Stimulated activated CD8-positive, alpha-beta memory T cell treated with anti-CD3 and anti-CD28 coated beads, Interleukin-15, amount 100 ng/mL, for 4 hours (primary cell): ENCODE data around the gene ACD.
A peak's percentile ranks its signal among the peaks of the same experiment; 100 is the strongest.

ENCODE experiments used
- DNase-seq, 2 donors: peaks; one replicate each; pipeline ENCODE4 v3.0.0-alpha.2; 2020; ENCODE audit warnings: low read depth in 2 of 2

The ACD gene

GRCh38 chr16:67675999-67676398 lies 15.9 kb upstream of the ACD start:
- DNase-seq, result no peak

DNA sequence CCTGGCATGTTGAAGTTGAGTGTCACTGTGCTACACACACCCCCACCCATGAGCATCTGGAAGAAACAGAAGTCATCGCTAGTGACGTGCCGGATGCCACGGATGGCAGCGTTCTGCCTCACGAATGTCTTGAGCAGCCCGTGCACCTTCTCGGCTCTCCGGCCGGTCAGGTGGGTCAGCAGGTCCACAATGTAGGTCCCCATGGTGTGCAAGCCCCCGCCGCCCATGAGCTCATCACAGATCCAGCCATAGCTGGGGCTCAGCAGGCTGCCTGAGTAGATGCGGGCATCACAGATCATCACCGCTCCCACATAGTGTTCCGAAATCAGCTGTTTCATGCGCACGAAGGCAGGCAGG lies 15.5 kb upstream of the ACD start:
- DNase-seq, result no peak

- DNase-seq, result no peak
Measured at GRCh38 chr16:67674851-67675578, 15.0 kb upstream of the ACD start.

- DNase-seq, result no peak
Measured at GRCh38 chr16:67673712-67674580, 13.9 kb upstream of the ACD start.

GRCh38 chr16:67672739-67673662 lies 12.9 kb upstream of the ACD start:
- DNase-seq, result no peak

DNA sequence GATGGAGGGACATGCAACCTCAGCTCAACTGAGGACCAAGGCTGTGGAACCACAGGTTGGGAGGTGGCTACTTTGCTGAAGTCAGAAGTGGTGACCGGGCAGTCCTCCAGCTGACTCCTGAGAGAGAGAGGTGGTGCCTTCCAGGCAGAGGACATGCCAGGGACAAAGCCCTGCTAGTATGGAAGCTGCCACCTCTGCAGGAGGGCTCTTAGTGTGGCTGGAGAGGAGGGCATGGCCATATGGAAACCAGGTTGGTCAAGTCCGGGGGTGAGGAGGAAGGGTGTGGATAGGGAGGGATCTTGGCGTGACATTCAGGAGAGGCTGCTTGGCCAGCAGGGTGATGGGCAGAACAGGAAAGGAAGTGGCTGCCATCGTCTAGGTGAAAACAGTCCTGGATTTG lies 12.2 kb upstream of the ACD start:
- DNase-seq, result no peak

DNA sequence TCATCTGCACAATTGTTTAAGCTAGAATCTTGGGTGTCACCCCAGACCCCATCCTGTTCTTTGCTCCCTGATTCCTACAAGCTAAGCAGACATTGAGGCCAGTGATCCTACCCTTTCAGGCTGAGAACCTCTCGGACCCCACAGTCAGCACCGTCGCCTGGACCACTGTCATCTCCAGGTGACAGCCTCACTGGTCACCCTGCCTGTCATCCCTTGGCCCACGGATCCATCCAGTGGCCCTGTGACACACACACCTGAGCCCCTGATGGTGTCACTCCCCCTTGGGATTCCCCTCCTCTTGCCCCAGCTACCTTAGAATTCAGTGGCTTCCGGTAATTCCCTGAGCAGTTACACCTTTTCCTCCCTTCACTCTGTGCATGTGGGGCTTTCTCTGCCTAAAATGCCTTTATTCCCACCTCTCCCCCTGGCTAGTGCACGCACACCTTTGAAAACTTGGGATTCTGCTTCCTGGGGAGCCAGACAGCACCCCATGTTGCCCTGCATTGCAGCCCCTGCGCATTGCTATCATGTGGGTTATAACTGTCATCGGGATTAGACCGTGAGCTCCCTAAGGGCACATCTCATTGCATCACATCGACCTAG lies 9.5 kb upstream of the ACD start:
- DNase-seq, result no peak

DNA sequence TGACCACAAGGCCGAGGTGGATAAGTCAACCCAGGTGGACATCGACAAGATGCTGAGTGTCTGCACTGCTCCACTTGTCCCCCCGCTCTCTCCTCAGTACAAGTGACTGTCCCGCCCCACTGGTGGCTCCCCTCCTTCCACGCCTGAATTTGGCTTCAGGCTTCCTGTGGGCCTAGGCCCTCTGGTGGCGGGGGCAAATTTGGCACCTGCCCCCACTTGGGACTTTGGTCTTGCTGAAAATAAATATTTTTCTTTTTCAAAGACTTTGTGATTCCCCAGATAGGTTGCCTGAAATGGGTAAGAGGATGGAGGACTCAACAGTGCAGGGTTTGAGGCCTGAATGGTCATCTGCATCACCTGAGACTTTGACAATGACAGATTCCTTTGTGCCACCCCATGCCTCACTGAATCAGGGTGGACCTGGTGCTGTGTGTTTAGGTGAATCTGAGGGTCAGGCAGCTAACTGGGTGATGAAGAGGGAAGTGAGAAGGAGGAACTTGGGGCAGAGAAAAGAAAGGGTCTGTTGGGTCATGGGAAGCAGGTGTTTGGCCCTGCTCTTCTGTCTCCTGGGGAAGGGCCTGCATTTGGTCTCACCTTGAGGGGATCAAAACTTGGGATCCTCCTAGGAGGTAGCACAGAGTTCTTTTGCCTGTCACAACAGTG lies 8.6 kb upstream of the ACD start:
- DNase-seq, result no peak

GRCh38 chr16:67667817-67668494 lies 7.9 kb upstream of the ACD start:
- DNase-seq, result peak; percentile 46 to 57

GRCh38 chr16:67667453-67667816 lies 7.4 kb upstream of the ACD start:
- DNase-seq, result no peak

- DNase-seq, result peak; percentile 60 to 63
Measured at GRCh38 chr16:67666559-67667452, 6.7 kb upstream of the ACD start, which contains the start of the genes C16orf86 and ENKD1. Gene C16orf86 (plus strand): TSS chr16:67666814. CDS start chr16:67666971, 157 bp downstream. Gene ENKD1 (minus strand): TSS chr16:67666750. CDS start chr16:67666442, 308 bp downstream.

DNA sequence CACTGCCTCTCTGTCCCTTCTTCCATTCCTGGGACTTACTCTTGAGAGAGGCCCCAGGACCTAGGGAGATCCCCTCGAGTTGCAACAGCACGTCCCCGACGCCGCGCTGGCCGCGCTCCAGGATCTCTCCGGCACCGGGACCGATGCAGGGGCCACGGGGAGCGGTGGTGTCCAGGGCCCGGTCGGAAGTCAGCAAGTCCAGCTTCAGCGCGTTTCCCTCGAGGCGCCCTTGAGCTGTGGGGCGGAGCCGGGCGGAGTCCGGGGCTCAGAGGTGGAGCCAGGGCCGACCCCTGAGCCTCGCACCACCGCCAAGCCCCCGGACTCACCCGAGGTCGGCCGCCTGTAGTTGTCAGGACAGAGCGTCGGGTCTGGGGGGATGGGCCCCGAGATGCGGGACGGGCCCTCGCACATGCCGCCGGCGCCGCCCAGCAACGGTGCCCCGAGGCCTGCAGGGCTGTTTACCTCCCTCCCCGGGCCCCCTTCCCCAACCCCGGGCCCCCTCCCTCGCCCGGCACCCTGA lies 6.0 kb upstream of the ACD start:
- DNase-seq, result no peak

GRCh38 chr16:67665598-67665997 lies 5.5 kb upstream of the ACD start:
- no peak for DNase-seq

GRCh38 chr16:67664871-67665270 lies 4.8 kb upstream of the ACD start:
- DNase-seq, result no peak

DNA sequence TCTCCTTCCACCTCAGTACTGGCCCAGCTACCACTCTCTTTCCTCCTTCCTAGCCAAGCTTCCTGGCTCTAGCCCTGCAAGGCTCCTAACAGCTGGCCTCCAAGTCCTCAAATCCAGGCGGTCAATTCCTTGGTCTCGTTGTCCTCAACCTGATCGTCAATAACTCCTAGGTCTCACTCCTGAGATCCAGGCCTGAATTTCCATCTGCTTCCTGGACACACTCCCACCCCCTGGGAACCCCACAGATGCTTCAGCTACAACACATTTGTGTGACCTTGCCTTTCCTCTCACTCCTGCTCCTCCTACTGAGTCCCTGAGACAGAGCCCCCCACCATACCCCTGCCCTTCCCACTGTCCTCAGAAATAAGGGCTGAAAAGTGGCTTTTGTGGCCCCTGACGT lies 4.2 kb upstream of the ACD start:
- DNase-seq, result no peak

DNA sequence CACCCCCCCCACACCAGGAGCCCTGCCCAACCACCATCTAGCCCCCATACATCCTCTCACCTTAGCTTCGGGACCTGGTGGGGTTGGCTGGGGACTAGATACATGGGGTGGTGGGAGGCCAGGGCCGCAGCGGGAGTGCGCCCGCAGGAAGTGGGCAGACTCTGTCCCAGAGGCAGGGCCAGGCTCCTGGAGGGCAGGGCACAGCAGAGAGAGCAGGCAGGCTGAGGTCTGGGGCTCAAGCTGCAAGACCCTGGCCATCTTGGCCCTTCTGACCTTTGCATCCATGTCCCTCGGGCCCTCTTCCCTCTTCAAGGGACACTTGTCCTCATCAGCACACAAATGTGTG lies 3.8 kb upstream of the ACD start:
- DNase-seq, result no peak

DNA sequence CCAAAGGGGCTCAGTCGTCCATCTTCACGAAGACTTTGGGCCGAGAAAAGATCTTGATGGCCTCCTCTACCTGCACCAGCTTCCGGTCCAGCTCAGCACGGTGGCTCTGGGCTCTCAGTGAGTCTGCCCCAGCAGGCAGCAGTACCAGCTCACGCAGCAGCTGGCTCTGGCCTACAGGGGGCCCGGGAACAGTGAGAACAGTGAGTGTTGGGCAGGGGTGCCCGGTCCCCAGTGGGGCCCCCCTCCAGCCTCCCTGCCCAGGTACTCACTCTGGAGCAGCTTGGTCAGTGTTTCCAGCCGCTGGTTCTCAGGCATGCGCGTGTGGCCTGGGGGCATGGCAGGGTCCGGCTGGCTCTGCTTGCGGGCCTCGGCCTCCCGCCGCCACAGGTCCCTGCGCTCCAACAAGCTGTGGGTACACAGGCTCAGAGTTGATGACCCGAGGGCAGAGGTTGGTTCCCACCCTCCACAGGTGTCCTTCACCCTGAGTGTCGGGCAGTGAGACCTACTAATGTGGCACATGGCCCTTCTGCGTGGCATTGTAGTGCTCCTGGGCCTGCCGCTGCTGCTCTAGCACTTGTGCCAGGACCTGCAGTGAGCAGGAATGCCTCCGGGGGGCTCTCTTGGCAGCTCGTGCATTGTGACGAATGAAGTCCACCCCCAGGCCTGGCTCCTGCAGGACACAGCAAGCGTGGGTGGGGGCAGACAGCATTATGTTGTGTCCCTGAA lies 3.3 kb upstream of the ACD start:
- DNase-seq, result no peak

- DNase-seq, result no peak
Measured at GRCh38 chr16:67662653-67663010, 2.6 kb upstream of the ACD start.
